NCI-H1694 (cell line): ENCODE results near the gene MYO10.
A peak's percentile ranks its signal among the peaks of the same experiment; 100 is the strongest.
"Not testable (repeated sequence)": the region's sequence is repeated elsewhere in the genome, so short reads cannot be mapped to it uniquely, and the experiment has no call there.

ENCODE experiments used
- DNase-seq: peaks from one replicate; lab custom pipeline; 2025; lab: John Stamatoyannopoulos, UW

Gene MYO10

DNA sequence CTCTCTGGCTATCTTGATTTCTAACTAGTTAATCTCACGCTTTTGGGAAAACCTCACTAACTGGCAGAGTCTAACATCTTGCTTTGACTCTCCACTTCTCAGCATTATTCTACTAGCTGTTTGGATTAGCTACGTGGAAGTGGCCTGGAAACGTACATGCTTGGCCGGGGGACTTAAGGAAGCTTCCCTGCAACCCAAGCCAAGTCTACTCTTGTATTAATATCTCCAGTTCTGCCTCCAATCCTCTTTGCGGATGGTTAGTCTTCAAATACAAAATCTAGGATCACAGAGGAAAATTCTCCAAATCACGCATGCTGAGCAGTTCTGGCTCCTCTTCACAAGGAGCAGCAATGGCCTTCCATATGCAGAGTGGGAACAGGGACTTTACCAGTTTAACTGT is 267.5 kb downstream of the MYO10 start:
- no peak for DNase-seq

DNA sequence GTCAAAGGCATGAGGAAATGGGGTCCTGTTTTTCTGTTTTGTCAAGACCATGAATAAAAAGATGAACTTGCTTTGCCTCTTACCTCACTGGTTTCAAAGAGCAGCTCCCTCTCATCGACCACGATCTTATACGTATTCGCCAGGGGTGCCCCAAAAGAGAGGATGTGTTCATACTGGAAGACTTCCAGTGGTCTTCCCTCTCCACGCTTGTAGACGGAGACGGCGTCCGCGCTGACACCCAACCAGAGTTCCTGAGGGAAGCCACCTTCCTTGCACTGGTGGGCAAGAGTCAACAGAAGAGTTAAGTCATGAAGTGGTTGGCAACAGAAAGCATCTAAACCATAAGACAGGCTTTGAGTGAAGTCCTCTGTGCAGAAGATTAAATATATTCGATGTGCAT is 267.9 kb downstream of the MYO10 start:
- DNase-seq: no peak

DNA sequence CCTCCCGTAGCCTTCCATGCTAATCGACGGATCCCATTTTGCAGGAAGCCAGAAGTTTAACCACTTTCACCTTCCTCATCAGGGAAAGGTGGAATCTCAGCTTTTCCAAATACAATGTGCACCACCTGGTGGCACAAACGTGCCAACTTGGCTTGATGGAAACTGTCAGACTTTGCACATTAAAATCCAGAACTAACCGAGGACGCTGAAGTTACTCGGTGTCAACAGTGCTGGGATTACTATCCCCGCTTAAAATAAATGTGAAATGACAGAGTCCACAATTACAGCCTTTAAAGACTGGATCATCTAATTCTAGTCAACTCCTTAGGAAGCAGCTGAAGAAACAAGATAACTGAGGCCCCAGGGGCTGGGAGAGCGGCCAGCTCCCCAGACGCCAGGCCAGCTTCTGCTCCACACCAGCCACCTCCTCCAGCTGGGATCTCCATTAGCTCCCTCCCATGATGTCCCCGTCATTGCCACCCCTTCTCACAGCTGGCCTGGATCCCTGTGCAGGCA is 269.1 kb downstream of the MYO10 start:
- peak; percentile 11 for DNase-seq

DNA sequence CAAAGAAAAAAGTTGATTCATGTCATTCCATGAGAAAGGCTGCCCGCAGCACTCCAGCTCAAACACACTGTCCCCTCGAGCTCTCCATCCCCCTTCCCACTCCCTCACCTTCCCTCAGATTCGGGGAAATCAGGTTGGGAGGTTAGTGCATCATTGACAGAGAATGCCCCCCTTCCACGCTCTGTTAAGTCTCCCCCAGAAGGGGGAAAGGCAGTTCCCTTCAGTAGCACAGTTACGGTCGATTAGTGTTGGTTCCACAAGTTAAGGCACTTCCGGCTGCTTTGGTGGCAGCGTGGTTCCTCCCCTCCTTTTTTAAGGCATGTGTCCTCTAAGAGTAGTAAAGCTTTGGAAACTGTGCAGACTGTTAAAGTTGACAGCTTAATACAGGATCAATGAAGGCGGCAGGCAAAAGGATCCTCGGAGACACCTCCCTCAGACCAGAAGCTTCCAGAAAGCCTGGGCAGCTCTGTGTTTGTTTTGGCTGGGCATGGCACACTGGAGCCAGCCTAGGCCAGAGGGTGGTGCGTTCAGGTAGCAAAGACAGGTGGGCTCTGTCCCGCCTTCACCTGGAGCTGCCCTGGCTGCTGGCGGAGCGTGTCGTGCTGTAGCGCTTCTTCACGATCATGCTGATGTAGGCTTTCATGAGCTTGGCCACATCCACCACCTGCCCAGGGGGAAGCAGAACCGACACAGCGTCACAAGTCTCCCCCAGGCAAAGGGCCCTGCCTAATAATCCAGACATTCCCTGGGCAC is 269.8 kb downstream of the MYO10 start:
- DNase-seq: no peak

DNA sequence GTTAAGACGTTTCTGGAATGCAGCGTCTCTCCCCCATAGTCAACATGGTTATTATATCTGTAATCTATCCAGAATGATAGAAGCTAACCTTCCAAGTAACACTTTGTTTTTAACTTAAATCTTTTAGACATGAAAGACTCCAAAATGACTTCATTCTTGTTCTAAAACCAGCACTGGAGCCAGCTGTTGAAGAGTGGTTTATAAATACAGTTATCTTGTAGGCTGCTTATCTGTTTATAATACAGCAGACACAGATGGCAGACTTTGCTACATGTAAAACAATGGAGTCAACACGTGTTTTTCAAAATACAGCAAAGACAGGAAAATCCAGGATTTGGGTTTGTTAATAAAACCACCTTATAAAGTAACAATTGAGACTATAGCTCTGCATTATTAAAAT is 270.5 kb downstream of the MYO10 start:
- DNase-seq: no peak

DNA sequence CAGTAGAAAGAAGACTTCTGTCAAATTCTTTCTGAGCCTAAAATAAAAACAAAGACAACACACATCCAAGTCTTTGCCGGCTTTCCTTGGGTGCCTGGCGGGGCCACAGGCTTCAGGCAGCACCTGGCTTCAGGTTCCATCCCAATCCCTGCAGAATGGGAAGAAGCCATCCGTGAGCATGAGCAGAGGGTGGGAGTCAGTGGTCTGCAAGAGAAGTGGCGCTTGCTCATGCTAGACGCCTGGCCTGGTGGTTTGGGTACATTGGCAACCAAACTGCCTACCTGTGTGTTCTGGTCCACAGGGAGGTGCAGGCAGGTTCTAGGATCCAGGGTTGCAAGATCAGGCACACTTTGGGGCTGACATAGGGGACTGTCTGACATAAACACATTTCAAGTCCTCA is 271.7 kb downstream of the MYO10 start:
- no peak for DNase-seq

DNA sequence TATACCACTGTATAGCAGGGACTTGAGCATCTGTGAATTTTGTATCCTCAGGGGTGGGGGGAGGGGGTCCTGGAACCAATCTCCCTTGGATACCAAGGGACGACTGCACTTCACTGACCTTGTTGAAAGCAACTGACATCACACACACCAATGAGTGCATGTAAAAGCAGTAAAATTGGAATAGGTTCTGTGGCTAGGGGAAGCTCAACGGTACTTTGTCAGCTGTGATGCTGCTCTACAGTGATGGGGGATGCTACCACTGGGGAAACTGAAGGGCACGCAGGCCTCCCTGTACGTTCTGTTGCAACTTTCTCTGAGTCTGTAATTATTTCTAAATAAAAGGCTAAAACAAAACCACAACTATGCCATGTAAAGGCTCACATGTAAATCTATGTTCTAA is 272.2 kb downstream of the MYO10 start:
- DNase-seq: no peak

DNA sequence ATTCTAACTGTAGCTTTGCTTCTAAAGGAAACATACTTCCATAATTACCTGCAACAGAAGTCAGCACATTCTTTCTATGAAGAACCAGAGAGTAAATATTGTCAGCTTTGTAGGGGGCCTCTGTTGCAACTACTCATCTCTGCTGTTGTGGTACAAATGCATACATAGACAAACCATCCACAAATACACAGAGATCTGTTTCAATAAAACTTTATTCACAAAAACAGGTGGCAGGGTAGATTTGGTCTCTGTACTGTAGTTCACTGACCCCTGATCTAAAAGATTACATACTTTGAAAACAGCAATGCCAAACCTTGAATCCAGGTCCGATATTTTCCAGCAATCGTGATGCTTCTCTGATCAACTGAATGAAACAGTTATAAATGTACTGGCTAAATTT is 274.4 kb downstream of the MYO10 start:
- DNase-seq: no peak

DNA sequence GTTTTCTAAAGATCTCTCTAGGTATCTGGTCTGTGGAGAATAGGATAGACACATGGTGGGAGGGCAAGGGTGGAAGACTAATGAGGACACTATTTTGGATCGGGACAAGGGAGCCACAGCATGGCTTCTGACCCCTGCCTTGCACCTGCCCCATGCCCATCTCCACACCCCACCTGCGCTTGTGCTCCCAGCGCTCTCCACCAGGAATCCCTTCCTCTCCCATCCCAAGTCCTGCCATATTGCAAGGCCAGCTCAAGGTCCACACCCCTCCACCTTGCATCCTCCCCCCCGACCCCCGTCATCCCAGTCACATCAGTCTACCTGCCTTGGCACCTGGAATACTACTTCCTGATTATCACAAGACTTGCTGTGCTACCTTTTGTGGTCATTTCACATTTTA is 275.1 kb downstream of the MYO10 start:
- no peak for DNase-seq

DNA sequence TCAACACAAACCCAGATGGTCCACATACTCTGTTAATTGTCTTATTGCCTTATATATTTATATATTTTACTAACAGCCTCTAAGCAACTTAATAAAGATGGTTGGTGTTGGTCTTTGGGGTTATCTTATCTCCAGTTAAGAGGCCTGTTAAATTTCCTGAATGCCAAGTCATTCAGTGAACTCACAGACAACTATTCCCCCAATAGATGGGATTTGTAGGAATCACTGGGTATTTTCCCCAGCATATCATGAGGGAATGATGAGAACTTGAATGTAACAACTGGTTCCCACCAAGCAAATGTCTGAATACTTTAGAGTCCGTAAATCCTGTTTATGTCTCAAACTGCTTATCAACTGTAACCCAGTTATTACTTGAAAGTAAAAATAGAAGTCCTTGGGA is 276.6 kb downstream of the MYO10 start:
- no peak for DNase-seq

DNA sequence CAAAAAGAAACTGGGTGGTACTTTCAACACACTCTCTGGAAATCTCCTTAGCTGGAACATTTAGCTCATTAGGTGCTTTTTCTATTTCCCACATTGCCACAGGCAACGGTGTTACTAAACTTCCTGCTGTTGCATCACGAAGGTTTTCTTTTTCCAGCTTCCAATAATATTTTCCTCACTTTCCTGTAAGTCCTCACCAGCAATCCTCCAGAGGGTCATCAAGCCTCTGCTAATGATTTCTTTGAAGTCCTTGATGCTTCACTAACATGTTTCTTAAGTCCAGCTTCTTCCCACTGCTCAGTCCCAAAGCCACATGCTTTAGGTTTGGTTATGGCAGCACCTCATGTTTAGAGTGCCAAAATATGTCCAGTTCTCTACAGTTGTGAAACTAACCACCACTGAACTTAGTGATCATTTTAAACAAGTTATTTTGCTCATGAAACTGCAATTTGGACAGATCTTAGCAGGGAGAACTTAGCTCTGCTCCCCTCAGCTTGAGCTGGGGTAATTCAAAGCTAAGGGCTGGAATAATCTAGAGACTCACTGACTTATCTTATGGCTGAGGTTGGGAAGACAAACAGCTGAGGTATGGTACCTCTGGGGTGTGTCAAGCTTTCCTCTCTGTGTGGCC is 279.4 kb downstream of the MYO10 start:
- DNase-seq: no peak

DNA sequence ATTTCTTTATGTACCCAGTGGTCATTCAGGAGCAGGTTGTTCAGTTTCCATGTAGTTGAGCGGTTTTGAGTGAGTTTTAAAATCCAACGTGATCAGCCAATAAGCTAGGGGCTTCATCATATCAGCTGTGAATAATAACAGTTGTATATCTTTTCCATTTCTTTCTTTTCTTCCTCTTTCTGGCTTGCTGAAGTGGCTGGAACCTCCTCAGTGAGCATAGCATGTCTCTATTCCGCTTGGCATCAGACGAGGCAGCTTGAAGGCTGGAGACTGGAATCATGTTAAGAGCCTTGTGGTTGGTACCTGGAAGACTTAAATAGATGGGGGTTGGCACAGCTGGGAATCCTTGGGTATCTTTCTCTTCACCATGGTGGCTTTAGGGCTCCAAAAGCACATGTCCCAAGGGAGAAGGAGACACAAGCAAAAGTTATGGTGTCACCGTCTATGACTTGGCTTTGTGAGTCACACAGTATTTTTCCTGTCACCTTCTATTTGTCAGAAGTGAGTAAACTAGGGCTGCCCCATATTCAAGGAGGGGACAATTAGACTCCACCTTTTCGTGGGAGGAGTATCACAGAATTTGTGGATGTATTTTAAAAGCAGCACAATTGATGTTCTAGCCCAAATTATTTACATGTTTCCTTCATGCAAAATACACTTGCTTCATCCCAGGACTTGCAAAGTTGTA is 281.3 kb downstream of the MYO10 start:
- no peak for DNase-seq

DNA sequence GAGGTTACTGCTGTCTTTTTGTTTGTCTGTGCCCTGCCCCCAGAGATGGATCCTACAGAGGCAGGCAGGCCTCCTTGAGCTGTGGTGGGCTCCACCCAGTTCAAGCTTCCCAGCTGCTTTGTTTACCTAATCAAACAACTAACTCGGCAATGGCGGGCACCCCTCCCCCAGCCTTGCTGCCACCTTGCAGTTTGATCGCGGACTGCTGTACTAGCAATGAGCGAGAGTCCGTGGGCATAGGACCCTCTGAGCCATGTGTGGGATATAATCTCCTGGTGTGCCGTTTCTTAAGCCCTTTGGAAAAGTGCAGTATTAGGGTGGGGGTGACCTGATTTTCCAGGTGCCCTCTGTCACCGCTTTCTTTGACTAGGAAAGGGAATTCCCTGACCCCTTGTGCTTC is 287.3 kb downstream of the MYO10 start:
- DNase-seq: not testable (repeated sequence)

DNA sequence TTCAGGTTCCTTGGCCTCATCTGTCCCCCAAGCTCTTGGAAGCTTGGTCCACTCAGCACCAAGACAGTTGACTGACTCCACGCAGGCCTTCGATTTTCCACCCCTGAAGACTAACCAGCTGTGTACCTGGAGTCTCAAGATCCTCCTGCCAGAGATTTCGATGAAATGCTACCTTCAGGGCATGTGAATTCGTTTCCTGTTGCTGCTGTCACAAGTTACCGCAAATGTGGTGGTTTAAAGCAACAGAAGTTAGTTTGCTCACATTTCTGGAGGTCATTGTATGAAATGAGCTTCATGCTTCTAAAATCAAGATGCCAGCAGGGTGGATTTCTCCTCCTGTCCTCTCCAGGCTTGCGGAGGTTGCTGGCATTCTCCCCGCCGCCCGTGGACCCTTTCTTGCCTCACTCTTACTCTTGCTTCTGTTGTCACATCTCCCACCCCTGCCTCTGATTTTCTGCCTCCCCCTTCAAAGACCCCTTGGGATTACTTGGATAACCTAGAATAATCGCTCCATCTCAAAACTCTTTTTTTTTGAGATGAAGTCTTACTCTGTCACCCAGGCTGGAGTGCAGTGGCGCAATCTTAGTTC is 291.7 kb downstream of the MYO10 start:
- DNase-seq: no peak

DNA sequence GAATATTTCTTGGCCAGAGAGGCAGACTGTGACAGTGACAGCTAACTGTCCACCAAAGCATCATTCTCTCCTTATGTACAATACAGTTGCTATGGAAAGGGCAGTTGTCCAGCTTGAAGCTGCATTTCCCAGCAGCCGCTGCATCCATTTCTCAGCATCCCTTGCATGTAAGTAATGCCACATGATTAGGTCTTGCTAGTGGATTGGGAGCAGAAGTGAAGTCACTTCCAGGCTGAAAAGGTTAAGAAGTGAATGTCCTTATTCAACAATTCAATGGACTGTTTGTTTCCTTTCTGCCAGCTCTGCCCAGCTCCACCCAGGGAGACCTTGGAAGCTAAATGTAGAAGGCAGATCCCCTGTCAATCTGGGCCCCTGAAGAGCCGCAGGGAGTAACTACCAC is 293.2 kb downstream of the MYO10 start:
- DNase-seq: no peak

DNA sequence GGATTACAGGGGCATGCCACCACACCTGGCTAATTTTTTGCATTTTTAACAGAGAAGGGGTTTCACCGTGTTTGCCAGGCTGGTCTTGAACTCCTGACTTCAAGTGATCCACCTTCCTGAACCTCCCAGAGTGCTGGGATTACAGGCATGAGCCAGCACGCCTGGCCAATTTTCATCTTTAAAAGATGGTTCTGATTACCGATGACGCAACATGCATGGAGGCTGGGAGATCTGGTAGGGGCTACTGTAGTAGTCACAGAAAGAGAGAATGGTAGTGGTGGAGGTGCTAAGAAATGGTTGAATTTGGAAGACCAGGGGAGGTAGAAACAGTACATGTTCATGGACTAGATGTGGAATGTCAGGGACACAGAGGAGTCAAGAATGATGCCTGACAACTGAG is 296.9 kb downstream of the MYO10 start:
- DNase-seq: no peak

DNA sequence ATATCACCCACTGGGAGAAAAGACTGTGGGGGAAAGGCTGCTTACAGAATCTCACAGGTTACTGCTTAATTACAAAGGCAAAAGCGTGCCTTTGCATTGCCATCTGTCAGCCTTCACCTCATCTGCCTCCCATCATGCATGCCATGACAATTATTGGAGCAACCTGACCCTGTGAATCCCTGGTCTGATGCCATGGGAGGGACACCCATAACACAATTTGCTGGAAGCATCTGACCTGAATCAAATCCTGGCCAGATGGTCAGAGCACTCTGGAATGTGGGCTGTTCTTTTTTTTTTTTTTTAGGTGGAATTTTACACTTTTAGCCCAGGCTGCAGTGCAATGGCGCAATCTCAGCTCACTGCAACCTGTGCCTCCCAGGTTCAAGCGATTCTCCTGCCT is 307.7 kb downstream of the MYO10 start:
- DNase-seq: peak; percentile 72

DNA sequence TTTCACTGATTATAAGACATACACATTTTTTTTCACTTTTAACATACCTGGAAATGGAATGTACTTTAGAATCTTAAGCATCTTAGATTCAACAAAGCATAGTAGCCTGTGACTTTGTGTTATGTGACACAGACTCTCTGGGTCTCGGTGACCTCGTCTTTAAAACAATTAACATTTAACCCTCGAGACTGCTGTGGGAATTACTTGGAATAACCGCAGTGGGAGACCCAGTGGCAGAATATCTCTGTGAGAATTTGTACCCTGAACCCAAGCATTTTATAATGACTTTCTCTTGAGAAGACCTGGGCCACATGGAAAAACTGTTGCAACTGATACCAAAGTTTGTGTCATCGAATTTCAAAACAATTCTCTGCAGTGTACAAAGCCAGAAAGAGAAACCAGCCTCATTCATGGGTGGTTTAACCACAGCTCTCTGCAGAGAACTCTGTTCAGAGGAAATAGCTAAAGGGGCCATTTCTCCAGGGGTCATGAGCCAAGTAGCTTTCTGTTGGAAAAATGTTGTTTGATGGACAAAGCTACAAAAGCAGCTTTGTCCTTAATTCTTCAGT is 309.3 kb downstream of the MYO10 start:
- no peak for DNase-seq

DNA sequence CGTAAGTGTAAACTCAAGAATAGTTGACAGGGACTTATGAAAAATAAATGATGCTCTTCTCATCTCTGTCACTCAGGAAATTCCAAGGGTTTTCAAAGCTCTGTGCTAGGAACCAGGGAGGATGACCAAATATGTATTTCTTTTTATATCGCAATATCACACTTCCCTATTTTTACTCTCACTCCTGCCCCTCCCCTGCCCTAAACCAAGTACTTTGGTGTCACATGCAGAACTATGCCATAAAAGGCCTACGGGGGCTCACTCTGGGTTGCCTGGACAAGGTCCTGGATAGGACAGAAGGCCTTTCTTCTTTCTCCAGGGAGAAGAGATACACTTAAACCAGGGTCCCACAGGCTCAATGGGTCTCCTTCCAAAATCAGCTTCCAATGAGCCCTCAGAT is 311.0 kb downstream of the MYO10 start:
- DNase-seq: no peak

DNA sequence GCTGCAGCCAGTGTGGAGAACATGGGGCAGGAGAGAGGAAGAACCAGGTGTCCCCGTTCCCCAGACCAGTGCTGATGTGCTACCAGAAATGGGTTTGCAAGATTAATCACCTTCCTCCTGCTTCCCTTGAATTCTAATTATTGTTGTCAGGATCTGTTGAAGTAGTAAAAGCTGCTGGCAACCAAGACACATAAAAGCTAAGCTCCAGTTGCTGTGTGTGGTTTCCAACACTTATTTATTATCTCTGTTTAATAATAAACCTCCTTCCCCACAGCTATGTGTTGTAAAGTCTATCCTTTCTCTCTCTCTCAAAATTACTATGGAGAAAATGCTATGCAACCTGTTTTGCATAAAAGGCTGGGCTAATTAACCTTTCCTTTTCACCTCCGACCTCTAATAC is 317.0 kb downstream of the MYO10 start:
- DNase-seq: no peak

DNA sequence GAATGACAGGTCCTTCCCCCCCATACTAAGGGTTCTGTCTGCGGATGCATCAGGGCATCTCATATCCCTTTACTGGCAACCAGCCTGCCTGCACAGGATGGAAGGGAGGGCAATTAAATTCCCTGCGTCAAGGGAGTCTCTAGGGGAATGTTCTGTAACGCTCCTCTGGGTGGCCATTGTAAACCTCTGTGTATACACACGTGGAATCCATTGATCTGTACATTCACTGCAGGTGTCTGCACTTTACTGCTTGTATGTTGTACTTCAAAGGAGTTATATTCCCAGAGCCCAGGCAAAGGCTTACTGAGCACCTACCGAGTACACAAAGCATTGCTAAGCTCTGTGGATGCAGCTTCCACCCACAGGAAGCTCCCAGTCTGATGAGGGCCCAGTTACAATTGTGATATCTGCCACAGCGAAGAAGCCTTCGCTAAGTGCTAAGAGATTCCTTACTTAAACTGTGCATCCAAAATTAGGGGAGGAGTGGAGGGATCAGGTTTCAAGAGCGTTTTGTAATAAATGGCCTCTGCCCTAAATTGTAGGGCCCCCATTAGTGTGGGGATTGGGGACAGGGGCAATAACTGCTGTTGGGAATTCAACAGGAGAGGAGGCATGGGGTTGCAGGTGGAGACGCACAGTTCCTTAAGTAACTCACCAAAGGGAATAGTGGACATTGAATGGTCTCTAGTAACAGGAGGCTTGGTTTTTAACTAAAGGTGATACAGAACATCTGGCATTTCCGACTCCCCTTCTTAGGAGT is 317.8 kb downstream of the MYO10 start:
- no peak for DNase-seq
